KG1 (cell line): ENCODE data around the gene NHERF2.

Experiments used
- DNase-seq: peaks from one replicate; lab custom pipeline; 2025; lab: John Stamatoyannopoulos, UW

The NHERF2 gene

GRCh38 chr16:2040787-2041522 is 14.3 kb downstream of the NHERF2 start:
- no peak for DNase-seq

- no peak for DNase-seq
These were observed 15.7 kb downstream of the NHERF2 start for GRCh38 chr16:2042171-2042985.

GRCh38 chr16:2042986-2043666 is 16.4 kb downstream of the NHERF2 start:
- DNase-seq, result no peak

DNA sequence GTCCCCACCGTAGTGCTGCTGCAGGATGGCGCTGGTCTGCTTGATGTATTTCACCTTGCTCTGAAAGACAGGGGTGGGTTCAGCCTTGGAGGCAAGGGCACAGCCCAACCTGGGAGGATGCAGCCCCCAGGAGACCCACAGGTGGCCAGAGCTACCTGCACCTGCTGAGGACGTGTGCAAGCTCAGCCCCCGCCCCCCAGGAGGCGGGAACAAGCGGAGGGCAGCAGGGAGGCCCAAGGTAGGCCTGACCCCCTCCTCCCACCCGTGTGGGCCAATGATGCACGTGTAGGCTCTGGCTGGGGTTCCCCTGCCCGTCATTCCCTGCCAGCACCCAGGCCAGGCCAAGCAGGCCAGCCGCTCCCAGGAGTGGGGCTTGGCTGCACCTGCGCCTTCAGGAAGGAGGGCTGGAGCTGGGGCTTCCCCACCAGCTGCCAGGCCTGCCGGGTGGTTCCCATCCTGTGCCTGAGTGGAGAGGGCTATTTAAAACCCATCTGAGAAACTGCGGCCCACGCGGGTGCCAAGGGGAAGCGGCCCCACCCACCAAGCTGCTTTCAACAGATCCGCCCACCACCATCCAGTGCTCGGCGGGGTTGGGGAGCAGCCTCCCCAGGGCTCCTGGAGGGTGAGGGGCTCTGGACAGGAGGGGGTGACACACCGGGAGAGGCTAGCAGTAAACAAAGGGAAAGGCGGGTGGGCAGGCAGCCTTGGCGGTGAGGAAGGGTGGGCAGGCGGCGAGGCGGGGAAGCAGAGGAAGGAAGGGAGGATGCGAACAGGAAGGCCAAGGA is 17.2 kb downstream of the NHERF2 start:
- no peak for DNase-seq

DNA sequence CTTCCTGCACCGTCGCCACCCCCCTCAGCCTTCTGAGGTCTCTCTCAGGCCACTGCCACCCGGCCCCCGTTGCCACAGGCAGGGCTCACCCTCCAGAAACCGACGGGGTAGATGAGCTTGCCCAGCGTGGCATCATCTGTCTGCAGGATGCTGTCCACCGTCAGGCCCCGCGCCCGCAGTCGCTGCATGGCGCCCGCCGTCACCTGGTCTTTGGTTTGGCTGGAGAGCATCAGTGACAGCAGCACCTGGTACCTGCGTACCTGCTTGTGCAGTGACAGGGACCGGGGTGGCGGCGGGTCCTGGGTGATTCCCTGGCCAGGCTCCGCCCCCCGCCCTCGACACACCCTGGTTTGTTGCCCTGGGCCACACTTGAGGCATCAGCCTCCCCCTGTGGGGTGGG is 17.8 kb downstream of the NHERF2 start:
- DNase-seq, result no peak

- DNase-seq, result no peak
These were observed 19.5 kb downstream of the NHERF2 start for GRCh38 chr16:2045965-2046892.

- no peak for DNase-seq
These were observed 20.2 kb downstream of the NHERF2 start for GRCh38 chr16:2046893-2047329.

- peak; percentile 72 for DNase-seq
These were observed 20.8 kb downstream of the NHERF2 start, which contains the start of the genes NTHL1 and TSC2 for GRCh38 chr16:2047330-2048115. Gene NTHL1, minus strand, starts transcription at chr16:2047834. Its CDS starts 11 bp downstream, at chr16:2047823. Gene TSC2, plus strand, starts transcription at chr16:2047985. Its CDS starts 631 bp downstream, at chr16:2048616.

- DNase-seq, result no peak
These were observed 21.4 kb downstream of the NHERF2 start for GRCh38 chr16:2048116-2048543.

- no peak for DNase-seq
These were observed 26.5 kb downstream of the NHERF2 start for GRCh38 chr16:2053211-2053610.

DNA sequence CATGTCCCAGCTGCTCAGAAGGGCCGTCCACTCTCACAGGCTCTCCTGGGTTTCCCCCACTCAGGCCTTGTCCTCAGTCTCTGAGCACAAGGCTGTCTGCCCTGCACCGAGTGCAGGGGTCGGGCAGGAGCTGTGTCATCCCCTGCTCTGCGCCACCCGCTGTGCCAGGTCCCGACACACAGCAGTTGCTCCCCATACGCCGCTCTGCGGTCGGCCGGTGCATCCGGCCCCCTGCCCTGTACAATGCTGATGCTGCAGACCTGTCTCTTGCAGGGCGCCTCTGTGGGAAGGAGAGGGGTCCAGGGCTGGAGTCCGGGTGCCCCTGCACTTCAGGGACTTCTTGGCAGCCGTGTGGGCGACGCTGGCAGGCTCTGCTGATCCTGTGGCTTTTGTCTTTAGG is 27.2 kb downstream of the NHERF2 start:
- DNase-seq, result no peak

- no peak for DNase-seq
These were observed 28.0 kb downstream of the NHERF2 start for GRCh38 chr16:2054543-2055245.

GRCh38 chr16:2056077-2056476 is 29.4 kb downstream of the NHERF2 start:
- DNase-seq, result no peak

DNA sequence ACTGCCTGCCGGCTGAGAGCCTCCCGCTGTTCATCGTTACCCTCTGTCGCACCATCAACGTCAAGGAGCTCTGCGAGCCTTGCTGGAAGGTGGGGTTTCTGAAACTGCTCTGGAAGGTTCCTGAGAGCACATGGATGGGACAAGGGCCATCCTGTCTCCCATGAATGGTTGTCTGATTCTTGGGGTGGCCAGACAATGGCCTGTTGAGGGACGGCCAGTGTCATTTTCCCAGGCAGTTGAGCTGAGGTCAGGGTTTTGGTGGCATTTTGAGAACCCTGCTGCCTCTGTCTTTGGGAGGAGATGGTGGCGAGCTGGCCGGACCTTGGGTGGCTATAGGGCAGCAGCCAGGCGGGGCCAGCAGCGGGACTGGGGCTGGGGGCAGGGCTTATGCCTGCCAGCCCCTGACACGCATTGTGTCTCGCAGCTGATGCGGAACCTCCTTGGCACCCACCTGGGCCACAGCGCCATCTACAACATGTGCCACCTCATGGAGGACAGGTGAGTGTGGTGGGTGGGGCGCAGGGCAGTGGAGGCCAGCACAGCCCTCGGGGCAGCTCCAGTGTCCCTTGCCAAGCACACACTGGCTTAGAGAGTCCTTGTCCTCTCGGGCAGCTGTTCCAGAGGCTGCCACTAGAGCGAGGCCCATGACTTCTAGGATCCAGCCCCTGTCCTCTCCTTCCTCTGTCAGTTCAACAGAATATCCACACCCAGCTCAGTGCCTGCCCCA is 30.1 kb downstream of the NHERF2 start:
- DNase-seq, result no peak

DNA sequence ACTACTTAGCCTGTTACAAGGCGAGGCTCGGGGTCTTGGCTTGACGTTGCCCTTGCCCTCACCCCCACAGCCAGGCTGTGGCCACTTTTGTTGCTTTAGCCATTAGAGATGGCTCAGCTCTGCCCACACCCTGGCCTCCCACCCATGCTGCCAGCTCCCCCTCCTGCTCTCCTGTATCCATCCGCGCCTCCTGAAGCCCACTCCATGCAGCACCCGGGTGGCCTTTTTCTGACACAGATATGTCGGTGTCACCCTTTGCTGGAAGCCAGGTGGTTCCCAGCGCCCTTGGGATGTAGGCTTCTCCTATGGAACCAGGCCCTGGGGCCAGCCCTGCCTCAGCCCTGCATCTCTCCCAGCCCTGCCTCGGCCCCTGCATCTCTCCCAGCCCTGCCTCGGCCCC is 30.7 kb downstream of the NHERF2 start:
- DNase-seq, result no peak

DNA sequence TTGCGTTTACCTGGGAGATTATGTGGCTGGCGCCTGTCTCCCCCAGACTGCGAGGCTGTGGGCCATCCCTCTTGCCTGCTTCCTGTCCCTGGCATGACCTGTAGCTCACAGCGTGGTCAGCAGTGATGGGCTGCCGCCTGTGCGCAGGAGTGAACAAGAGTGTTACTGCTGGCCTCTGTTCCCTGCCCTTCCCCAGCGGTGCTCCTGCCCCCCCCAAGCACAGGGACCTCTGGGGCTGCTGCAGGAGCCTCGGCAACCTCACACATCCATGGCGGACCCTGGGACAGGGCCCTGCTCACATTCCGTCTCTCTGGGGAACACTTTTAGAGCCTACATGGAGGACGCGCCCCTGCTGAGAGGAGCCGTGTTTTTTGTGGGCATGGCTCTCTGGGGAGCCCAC is 31.7 kb downstream of the NHERF2 start:
- DNase-seq, result no peak

- DNase-seq, result no peak
These were observed 32.2 kb downstream of the NHERF2 start for GRCh38 chr16:2058872-2059271.

GRCh38 chr16:2060346-2060745 is 33.6 kb downstream of the NHERF2 start:
- no peak for DNase-seq
